ENCODE data around the gene MGST2.
A peak's percentile ranks its signal among the peaks of the same experiment; 100 is the strongest.

The MGST2 gene

GRCh38 chr4:139734201-139734874, 68.7 kb downstream of the MGST2 start:
- H2BK12ac ChIP-seq (ENCODE audit: low read length), result peak overlapping the region; percentile 67
- peak overlapping the region; percentile 93 for H3K27ac ChIP-seq (ENCODE audit: low read depth, low read length)
- H3K4me3 ChIP-seq (ENCODE audit: low read depth, low read length), result peak overlapping the region; percentile 48
- H4K91ac ChIP-seq (ENCODE audit: low read depth, low read length), result peak overlapping the region; percentile 72
- H4K8ac ChIP-seq (ENCODE audit: low read depth, low read length), result peak overlapping the region; percentile 57
- peak overlapping the region; percentile 68 for H2BK5ac ChIP-seq (ENCODE audit: low read depth, low read length, poor library complexity)
- H3K79me2 ChIP-seq (ENCODE audit: control insufficient read depth, insufficient read depth, low read length, poor library complexity), result peaks cover 5% of the 10 kb centered on the region
- peak overlapping the region; percentile 40 for H4K12ac ChIP-seq (ENCODE audit: low read depth, low read length)
- no peaks in the 10 kb centered on the region for H3K9me3 ChIP-seq (ENCODE audit: insufficient read depth, low read depth, low read length)
- no peak overlapping the region for H2AFZ ChIP-seq (ENCODE audit: insufficient read depth, low read length, poor library complexity)
- WGBS (ENCODE audit: extremely low coverage, insufficient coverage, insufficient read length), result no CpG with 5 or more reads among the region's 14 CpGs
- no peak overlapping the region for H2AK5ac ChIP-seq (ENCODE audit: low read length)
- H3K9ac ChIP-seq (ENCODE audit: low read length), result peak overlapping the region; percentile 73
- peaks cover 0 to 1% of the 10 kb centered on the region in 2 experiments for H3K36me3 ChIP-seq (ENCODE audit: control insufficient read depth in 1 of 2, insufficient read depth in 2 of 2, low read length in 2 of 2)
- H3K18ac ChIP-seq (ENCODE audit: low read length), result peak overlapping the region; percentile 95
- H3K14ac ChIP-seq (ENCODE audit: low read length), result peak overlapping the region; percentile 78
- peaks cover 14 to 20% of the 10 kb centered on the region in 2 experiments for H3K4me1 ChIP-seq (ENCODE audit: control insufficient read depth in 1 of 2, insufficient read depth in 2 of 2, low read length in 2 of 2)
- peaks cover 16% of the 10 kb centered on the region for H3K79me1 ChIP-seq (ENCODE audit: low read length)
- peak overlapping the region; percentile 77 for H3K4me2 ChIP-seq (ENCODE audit: low read length)
- H3K23ac ChIP-seq (ENCODE audit: low read length), result no peak overlapping the region
- peak; percentile 85 to 93 for DNase-seq
- H3K27me3 ChIP-seq (ENCODE audit: insufficient read depth, low read length), result no peaks in the 10 kb centered on the region
- peak overlapping the region; percentile 87 for H2BK120ac ChIP-seq (ENCODE audit: insufficient read depth, low read length, poor library complexity)
- no peak overlapping the region for H3K4ac ChIP-seq (ENCODE audit: low read depth, low read length)

GRCh38 chr4:139734875-139735380, 69.3 kb downstream of the MGST2 start:
- no peaks in the 10 kb centered on the region for H3K9me3 ChIP-seq (ENCODE audit: insufficient read depth, low read depth, low read length)
- H3K79me2 ChIP-seq (ENCODE audit: control insufficient read depth, insufficient read depth, low read length, poor library complexity), result peaks cover 5% of the 10 kb centered on the region
- H3K4me1 ChIP-seq (ENCODE audit: control insufficient read depth in 1 of 2, insufficient read depth in 2 of 2, low read length in 2 of 2), result peaks cover 16 to 22% of the 10 kb centered on the region in 2 experiments
- peak overlapping the region; percentile 78 for H3K14ac ChIP-seq (ENCODE audit: low read length)
- peaks cover 16% of the 10 kb centered on the region for H3K79me1 ChIP-seq (ENCODE audit: low read length)
- DNase-seq, result peak; percentile 92 to 93
- WGBS (ENCODE audit: extremely low coverage, insufficient coverage, insufficient read length), result no CpG with 5 or more reads among the region's 42 CpGs
- peak overlapping the region; percentile 48 for H3K4me3 ChIP-seq (ENCODE audit: low read depth, low read length)
- peak overlapping the region; percentile 87 for H2BK120ac ChIP-seq (ENCODE audit: insufficient read depth, low read length, poor library complexity)
- peak overlapping the region; percentile 98 for H4K91ac ChIP-seq (ENCODE audit: low read depth, low read length)
- H3K27ac ChIP-seq (ENCODE audit: low read depth, low read length), result peak overlapping the region; percentile 93
- peak overlapping the region; percentile 40 for H4K12ac ChIP-seq (ENCODE audit: low read depth, low read length)
- no peaks in the 10 kb centered on the region for H3K27me3 ChIP-seq (ENCODE audit: insufficient read depth, low read length)
- H3K18ac ChIP-seq (ENCODE audit: low read length), result peak overlapping the region; percentile 95
- H3K23ac ChIP-seq (ENCODE audit: low read length), result no peak overlapping the region
- no peak overlapping the region for H2AK5ac ChIP-seq (ENCODE audit: low read length)
- peak overlapping the region; percentile 73 for H3K9ac ChIP-seq (ENCODE audit: low read length)
- H3K36me3 ChIP-seq (ENCODE audit: control insufficient read depth in 1 of 2, insufficient read depth in 2 of 2, low read length in 2 of 2), result peaks cover 0 to 1% of the 10 kb centered on the region in 2 experiments
- H3K4ac ChIP-seq (ENCODE audit: low read depth, low read length), result no peak overlapping the region
- peak overlapping the region; percentile 77 for H3K4me2 ChIP-seq (ENCODE audit: low read length)
- no peak overlapping the region for H2AFZ ChIP-seq (ENCODE audit: insufficient read depth, low read length, poor library complexity)
- H4K8ac ChIP-seq (ENCODE audit: low read depth, low read length), result peak overlapping the region; percentile 57
- peak overlapping the region; percentile 68 for H2BK5ac ChIP-seq (ENCODE audit: low read depth, low read length, poor library complexity)
- peak overlapping the region; percentile 67 for H2BK12ac ChIP-seq (ENCODE audit: low read length)

- peak overlapping the region; percentile 42 for H3K4me3 ChIP-seq (ENCODE audit: low read depth, low read length)
- H3K27me3 ChIP-seq (ENCODE audit: insufficient read depth, low read length), result no peaks in the 10 kb centered on the region
- peak overlapping the region; percentile 98 for H2BK120ac ChIP-seq (ENCODE audit: insufficient read depth, low read length, poor library complexity)
- H3K79me2 ChIP-seq (ENCODE audit: control insufficient read depth, insufficient read depth, low read length, poor library complexity), result peaks cover 5% of the 10 kb centered on the region
- peaks cover 19 to 27% of the 10 kb centered on the region in 2 experiments for H3K4me1 ChIP-seq (ENCODE audit: control insufficient read depth in 1 of 2, insufficient read depth in 2 of 2, low read length in 2 of 2)
- H2BK12ac ChIP-seq (ENCODE audit: low read length), result peak overlapping the region; percentile 94
- peak overlapping the region; percentile 77 for H3K4me2 ChIP-seq (ENCODE audit: low read length)
- peak overlapping the region; percentile 54 for H3K9ac ChIP-seq (ENCODE audit: low read length)
- peak overlapping the region; percentile 91 for H2BK5ac ChIP-seq (ENCODE audit: low read depth, low read length, poor library complexity)
- no peak overlapping the region for H3K23ac ChIP-seq (ENCODE audit: low read length)
- peaks cover 16% of the 10 kb centered on the region for H3K79me1 ChIP-seq (ENCODE audit: low read length)
- peak overlapping the region; percentile 98 for H4K91ac ChIP-seq (ENCODE audit: low read depth, low read length)
- H2AFZ ChIP-seq (ENCODE audit: insufficient read depth, low read length, poor library complexity), result peak overlapping the region; percentile 71
- H4K8ac ChIP-seq (ENCODE audit: low read depth, low read length), result peak overlapping the region; percentile 94
- H3K9me3 ChIP-seq (ENCODE audit: insufficient read depth, low read depth, low read length), result no peaks in the 10 kb centered on the region
- H3K18ac ChIP-seq (ENCODE audit: low read length), result peak overlapping the region; percentile 97
- no peaks in the 10 kb centered on the region for H3K36me3 ChIP-seq (ENCODE audit: control insufficient read depth in 1 of 2, insufficient read depth in 2 of 2, low read length in 2 of 2)
- peak overlapping the region; percentile 93 for H3K27ac ChIP-seq (ENCODE audit: low read depth, low read length)
- peak overlapping the region; percentile 96 for H4K12ac ChIP-seq (ENCODE audit: low read depth, low read length)
- H3K4ac ChIP-seq (ENCODE audit: low read depth, low read length), result peak overlapping the region; percentile 84
- no peak for DNase-seq
- peak overlapping the region; percentile 89 for H3K14ac ChIP-seq (ENCODE audit: low read length)
- WGBS (ENCODE audit: extremely low coverage, insufficient coverage, insufficient read length), result no CpG with 5 or more reads among the region's 59 CpGs
- peak overlapping the region; percentile 88 for H2AK5ac ChIP-seq (ENCODE audit: low read length)
Measured at GRCh38 chr4:139735381-139736273, 70.0 kb downstream of the MGST2 start.

- Histone ChIP-seq H3K4me3 (ENCODE audit: low read depth, low read length) (no peak overlapping the region), H3K14ac (ENCODE audit: low read length) (peak overlapping the region; percentile 57), H2AK5ac (ENCODE audit: low read length) (no peak overlapping the region), H3K4me1 (ENCODE audit: control insufficient read depth in 1 of 2, insufficient read depth in 2 of 2, low read length in 2 of 2) (peaks cover 22 to 28% of the 10 kb centered on the region in 2 experiments), H4K8ac (ENCODE audit: low read depth, low read length) (no peak overlapping the region), H3K79me1 (ENCODE audit: low read length) (peaks cover 16% of the 10 kb centered on the region), H4K12ac (ENCODE audit: low read depth, low read length) (no peak overlapping the region), H3K79me2 (ENCODE audit: control insufficient read depth, insufficient read depth, low read length, poor library complexity) (peaks cover 5% of the 10 kb centered on the region), H3K4me2 (ENCODE audit: low read length) (no peak overlapping the region), H3K36me3 (ENCODE audit: control insufficient read depth in 1 of 2, insufficient read depth in 2 of 2, low read length in 2 of 2) (no peaks in the 10 kb centered on the region), H4K91ac (ENCODE audit: low read depth, low read length) (peak overlapping the region; percentile 35), H3K27me3 (ENCODE audit: insufficient read depth, low read length) (no peaks in the 10 kb centered on the region), H3K9ac (ENCODE audit: low read length) (no peak overlapping the region), H3K23ac (ENCODE audit: low read length) (no peak overlapping the region), H3K9me3 (ENCODE audit: insufficient read depth, low read depth, low read length) (no peaks in the 10 kb centered on the region), H2BK12ac (ENCODE audit: low read length) (peak overlapping the region; percentile 54), H2AFZ (ENCODE audit: insufficient read depth, low read length, poor library complexity) (no peak overlapping the region), H2BK5ac (ENCODE audit: low read depth, low read length, poor library complexity) (no peak overlapping the region), H3K27ac (ENCODE audit: low read depth, low read length) (no peak overlapping the region), H2BK120ac (ENCODE audit: insufficient read depth, low read length, poor library complexity) (no peak overlapping the region), H3K4ac (ENCODE audit: low read depth, low read length) (no peak overlapping the region), H3K18ac (ENCODE audit: low read length) (no peak overlapping the region)
- no CpG with 5 or more reads among the region's 5 CpGs for WGBS (ENCODE audit: extremely low coverage, insufficient coverage, insufficient read length)
- DNase-seq, result no peak
Measured at GRCh38 chr4:139736274-139736660, 70.6 kb downstream of the MGST2 start.
